Measurements from ENCODE around the gene TRIP13.

DNA sequence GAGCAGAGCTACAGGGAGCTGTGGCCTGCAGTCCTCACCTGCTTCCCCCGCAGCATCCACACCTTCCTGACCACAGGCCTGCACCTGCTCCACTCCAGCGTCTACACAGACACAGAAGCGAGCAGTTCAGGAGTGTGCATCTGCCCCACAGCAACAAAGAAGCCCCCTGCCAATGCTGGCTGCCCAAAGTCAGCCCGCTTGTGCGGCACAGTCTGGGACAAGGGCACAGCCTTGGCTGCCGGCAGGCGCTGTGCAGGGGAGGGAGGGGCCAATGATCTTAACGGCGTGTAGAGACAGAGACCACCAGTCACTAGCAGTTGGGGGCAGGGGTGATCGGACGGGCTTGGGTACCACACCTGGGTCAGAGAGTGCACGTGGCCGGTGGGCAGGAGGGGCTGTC, 6.6 kb upstream of the TRIP13 start:
- no peak for TF ChIP-seq POLR2A (IDR thresholded peaks at IDR 0.05; ENCODE audit: low read depth, low read length)
- TF ChIP-seq POLR2AphosphoS5 (IDR thresholded peaks at IDR 0.05; ENCODE audit: low read depth, low read length), result 0 out of 2 replicates have a peak, but pooled peaks have one; percentile 14
- no peak for TF ChIP-seq SPI1 (IDR thresholded peaks at IDR 0.05; ENCODE audit: low read depth, low read length)
- no peak for TF ChIP-seq TAF1 (IDR thresholded peaks at IDR 0.05; ENCODE audit: low read depth, low read length)
